ENCODE measurements around the gene FBXO31.

The FBXO31 gene

GRCh38 chr16:87423429-87423828, 39.9 kb upstream of the FBXO31 start:
- TF ChIP-seq EZH2phosphoT487 (IDR thresholded peaks at IDR 0.05; ENCODE audit: low read length) = no peak
- no peak for TF ChIP-seq EZH2 (optimal IDR thresholded peaks at IDR 0.05; ENCODE audit: low read depth, low read length)
- TF ChIP-seq CTCF (IDR thresholded peaks at IDR 0.05; ENCODE audit: low read length) = no peak
- Histone ChIP-seq H3K79me2 (ENCODE audit: low read length) (no peaks in the 10 kb centered on the region), H2AFZ (ENCODE audit: low read length) (no peak overlapping the region), H3K4me3 (ENCODE audit: low read length) (no peak overlapping the region), H4K20me1 (ENCODE audit: insufficient read depth, low read length) (no peaks in the 10 kb centered on the region), H3K9ac (ENCODE audit: low read length) (no peak overlapping the region), H3K9me3 (replicated peaks; ENCODE audit: insufficient read depth, low read length) (no peaks in the 10 kb centered on the region), H3K9me2 (replicated peaks; ENCODE audit: insufficient read depth, low read length) (no peaks in the 10 kb centered on the region), H3K4me2 (ENCODE audit: low read depth, low read length) (no peak overlapping the region), H3K4me1 (ENCODE audit: low read length) (no peaks in the 10 kb centered on the region), H3K27me3 (replicated peaks; ENCODE audit: insufficient read depth, low read length) (no peaks in the 10 kb centered on the region), H3K27ac (ENCODE audit: low read length) (no peak overlapping the region), H3K36me3 (replicated peaks; ENCODE audit: insufficient read depth, low read length) (no peaks in the 10 kb centered on the region), H3F3A (ENCODE audit: insufficient read depth, low read length) (no peaks in the 10 kb centered on the region)
- DNase-seq = no peak

GRCh38 chr16:87422106-87422505, 38.5 kb upstream of the FBXO31 start:
- TF ChIP-seq CTCF (IDR thresholded peaks at IDR 0.05; ENCODE audit: low read length) = no peak
- TF ChIP-seq EZH2phosphoT487 (IDR thresholded peaks at IDR 0.05; ENCODE audit: low read length) = no peak
- no peak for TF ChIP-seq EZH2 (optimal IDR thresholded peaks at IDR 0.05; ENCODE audit: low read depth, low read length)
- Histone ChIP-seq H3K9me2 (replicated peaks; ENCODE audit: insufficient read depth, low read length) (no peaks in the 10 kb centered on the region), H3K4me1 (ENCODE audit: low read length) (no peaks in the 10 kb centered on the region), H3K4me3 (ENCODE audit: low read length) (no peak overlapping the region), H3K4me2 (ENCODE audit: low read depth, low read length) (no peak overlapping the region), H3K27ac (ENCODE audit: low read length) (no peak overlapping the region), H2AFZ (ENCODE audit: low read length) (no peak overlapping the region), H3F3A (ENCODE audit: insufficient read depth, low read length) (no peaks in the 10 kb centered on the region), H3K9ac (ENCODE audit: low read length) (no peak overlapping the region), H3K36me3 (replicated peaks; ENCODE audit: insufficient read depth, low read length) (no peaks in the 10 kb centered on the region), H3K9me3 (replicated peaks; ENCODE audit: insufficient read depth, low read length) (no peaks in the 10 kb centered on the region), H3K27me3 (replicated peaks; ENCODE audit: insufficient read depth, low read length) (no peaks in the 10 kb centered on the region), H4K20me1 (ENCODE audit: insufficient read depth, low read length) (no peaks in the 10 kb centered on the region), H3K79me2 (ENCODE audit: low read length) (no peaks in the 10 kb centered on the region)
- DNase-seq = no peak

- H3K36me3 ChIP-seq (replicated peaks; ENCODE audit: insufficient read depth, low read length) = no peaks in the 10 kb centered on the region
- DNase-seq = no peak
These were observed 37.7 kb upstream of the FBXO31 start for GRCh38 chr16:87421003-87421912.

More at GRCh38 chr16:87421003-87421912, 37.7 kb upstream of the FBXO31 start:
- no peaks in the 10 kb centered on the region for H3K4me1 ChIP-seq (ENCODE audit: low read length)
- no peaks in the 10 kb centered on the region for H4K20me1 ChIP-seq (ENCODE audit: insufficient read depth, low read length)
- H2AFZ ChIP-seq (ENCODE audit: low read length) = no peak overlapping the region
- H3F3A ChIP-seq (ENCODE audit: insufficient read depth, low read length) = no peaks in the 10 kb centered on the region
- H3K79me2 ChIP-seq (ENCODE audit: low read length) = no peaks in the 10 kb centered on the region
- no peak overlapping the region for H3K4me2 ChIP-seq (ENCODE audit: low read depth, low read length)
- H3K27me3 ChIP-seq (replicated peaks; ENCODE audit: insufficient read depth, low read length) = no peaks in the 10 kb centered on the region
- no peaks in the 10 kb centered on the region for H3K9me3 ChIP-seq (replicated peaks; ENCODE audit: insufficient read depth, low read length)
- H3K27ac ChIP-seq (ENCODE audit: low read length) = no peak overlapping the region
- H3K9me2 ChIP-seq (replicated peaks; ENCODE audit: insufficient read depth, low read length) = no peaks in the 10 kb centered on the region
- H3K4me3 ChIP-seq (ENCODE audit: low read length) = no peak overlapping the region
- TF ChIP-seq CTCF (IDR thresholded peaks at IDR 0.05; ENCODE audit: low read length) (0 out of 2 replicates have a peak, but pooled peaks have one; percentile 0), EZH2 (optimal IDR thresholded peaks at IDR 0.05; ENCODE audit: low read depth, low read length) (no peak), EZH2phosphoT487 (IDR thresholded peaks at IDR 0.05; ENCODE audit: low read length) (no peak)
- H3K9ac ChIP-seq (ENCODE audit: low read length) = no peak overlapping the region

All from MM.1S (cell line).